OCI-LY7 (cell line): ENCODE results near the gene LRRC4C. TPM values are rescaled to one million over a fixed set of nuclear protein-coding genes. Genes with fewer than 3 reads are reported as not detected.

Experiments used
- BruUV-seq: library from RNA; stranded (reverse); fragments of 400-500 nt; replicated peaks from 2 replicates; lab custom pipeline; 2021; lab: Mats Ljungman, UMichigan
- CTCF ChIA-PET: fragments of 300-600 bp; sonication (Branson Sonifier 250); formaldehyde crosslinking; loops from one replicate; lab custom pipeline; 2022; ENCODE audit warnings: antibody characterized with exemption; ENCODE audit not compliant: unreplicated experiment; lab: Charles Lee
- POLR2A ChIA-PET: fragments of 300-600 bp; sonication (Branson Sonifier 250); formaldehyde crosslinking; loops from one replicate; lab custom pipeline; 2022; ENCODE audit warnings: antibody characterized with exemption; lab: Charles Lee
- DNase-seq: peaks from one replicate; pipeline ENCODE4 v3.0.0-alpha.2; 2015; ENCODE audit warnings: low spot score
- H2AFZ ChIP-seq: fragments of 200-600 bp; sonication (generic), shearing (Covaris generic); 2 replicates; pipeline ENCODE4 v1.6.1; 2014; ENCODE audit warnings: mild to moderate bottlenecking, antibody characterized with exemption, low read length, moderate library complexity
- H3K27ac ChIP-seq: fragments of 200-600 bp; sonication (generic); 2 replicates; pipeline ENCODE4 v1.5.1; 2014; ENCODE audit warnings: mixed run types, low read depth, mild to moderate bottlenecking, moderate library complexity, low read length, inconsistent platforms; ENCODE audit not compliant: poor library complexity, severe bottlenecking
- H3K36me3 ChIP-seq: fragments of 200-600 bp; sonication (generic); 2 replicates; pipeline ENCODE4 v1.6.1; 2014; ENCODE audit warnings: mild to moderate bottlenecking, antibody characterized with exemption, low read length, moderate library complexity, mixed read lengths; ENCODE audit not compliant: insufficient read depth
- H3K4me1 ChIP-seq: fragments of 200-600 bp; sonication (generic); 2 replicates; pipeline ENCODE4 v1.5.1; 2014; ENCODE audit warnings: mild to moderate bottlenecking, low read length; ENCODE audit not compliant: insufficient read depth, poor library complexity, severe bottlenecking
- H3K4me2 ChIP-seq: fragments of 200-600 bp; sonication (generic); 2 replicates; pipeline ENCODE4 v1.6.1; 2014; ENCODE audit warnings: mild to moderate bottlenecking, low read length
- H3K4me3 ChIP-seq: fragments of 200-600 bp; sonication (generic); 2 replicates; pipeline ENCODE4 v1.5.1; 2014; ENCODE audit warnings: mild to moderate bottlenecking, low read depth, low read length; ENCODE audit not compliant: poor library complexity, severe bottlenecking
- H3K79me2 ChIP-seq: fragments of 200-600 bp; sonication (generic); 2 replicates; pipeline ENCODE4 v1.6.1; 2016; ENCODE audit warnings: low read depth, mild to moderate bottlenecking, low read length, moderate library complexity, mixed read lengths; ENCODE audit not compliant: insufficient read depth
- H3K9me2 ChIP-seq: fragments of 200-600 bp; sonication (generic); 2 replicates; pipeline ENCODE4 v1.6.1; 2016; ENCODE audit warnings: mild to moderate bottlenecking, low read length, mixed read lengths; ENCODE audit not compliant: insufficient read depth
- H3K9me3 ChIP-seq: fragments of 200-600 bp; sonication (generic); 2 replicates; pipeline ENCODE4 v1.6.1; 2014; ENCODE audit warnings: mild to moderate bottlenecking, mixed run types, low read length, mixed read lengths
- H4K20me1 ChIP-seq: fragments of 200-600 bp; sonication (generic); 2 replicates; pipeline ENCODE4 v1.6.1; 2014; ENCODE audit warnings: mild to moderate bottlenecking, antibody characterized with exemption, low read length, moderate library complexity, mixed read lengths; ENCODE audit not compliant: insufficient read depth
- EZH2phosphoT487 ChIP-seq: fragments of 200-600 bp; sonication (generic); IDR thresholded peaks from 2 replicates; pipeline ENCODE4 v1.6.1; 2018; ENCODE audit warnings: low read depth, borderline replicate concordance, mild to moderate bottlenecking, mixed run types, antibody characterized with exemption, low read length, moderate library complexity, mixed read lengths
- intact Hi-C: fragments of 100-400 bp; cut with micrococcal nuclease; formaldehyde crosslinking; loops from one replicate; pipeline ENCODE4 v1.10.0; 2022; ENCODE audit not compliant: unreplicated experiment
- total RNA-seq, 2 experiments: library from RNA; depleted of rRNA in 1 of 2; stranded (reverse); fragments of >200 nt in 1 of 2; shearing (Covaris generic) in 1 of 2; gene quantifications; 2 replicates each; pipeline ENCODE4 v1.2.3, GENCODE V29; 2014 to 2022
- TF ChIP-seq, protein P1 (sequence below): fragments of 200-600 bp; sonication (generic); conservative IDR thresholded peaks from 2 replicates; pipeline ENCODE4 v1.5.1; 2014; ENCODE audit warnings: mild to moderate bottlenecking, antibody characterized with exemption, low read length, moderate library complexity, mixed read lengths

LRRC4C gene
- total RNA-seq, 2 experiments from 2014 or later, result not detected

DNA sequence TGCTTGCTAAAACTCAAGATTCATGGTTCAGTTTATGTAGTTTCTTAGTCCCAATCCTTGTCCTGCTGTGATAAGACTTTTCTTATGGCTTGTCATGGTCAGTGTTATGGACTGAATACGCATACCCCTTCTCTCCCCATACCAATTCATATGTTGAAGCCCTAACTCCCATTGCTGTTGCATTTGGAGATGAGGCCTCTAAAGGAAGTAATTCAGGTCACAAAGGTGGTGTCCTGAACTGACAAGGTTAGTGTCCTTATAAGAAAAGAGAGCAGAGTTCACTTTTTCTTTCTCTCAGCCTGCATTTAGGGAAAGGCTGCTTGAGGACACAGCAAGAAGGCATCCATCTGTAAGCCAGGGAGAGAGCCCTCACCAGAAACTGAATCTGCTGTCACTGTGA is 618.2 kb downstream of the LRRC4C start:
- no peaks in the 10 kb centered on the region for H3K4me1 ChIP-seq
- CTCF ChIA-PET, result no interaction called here

DNA sequence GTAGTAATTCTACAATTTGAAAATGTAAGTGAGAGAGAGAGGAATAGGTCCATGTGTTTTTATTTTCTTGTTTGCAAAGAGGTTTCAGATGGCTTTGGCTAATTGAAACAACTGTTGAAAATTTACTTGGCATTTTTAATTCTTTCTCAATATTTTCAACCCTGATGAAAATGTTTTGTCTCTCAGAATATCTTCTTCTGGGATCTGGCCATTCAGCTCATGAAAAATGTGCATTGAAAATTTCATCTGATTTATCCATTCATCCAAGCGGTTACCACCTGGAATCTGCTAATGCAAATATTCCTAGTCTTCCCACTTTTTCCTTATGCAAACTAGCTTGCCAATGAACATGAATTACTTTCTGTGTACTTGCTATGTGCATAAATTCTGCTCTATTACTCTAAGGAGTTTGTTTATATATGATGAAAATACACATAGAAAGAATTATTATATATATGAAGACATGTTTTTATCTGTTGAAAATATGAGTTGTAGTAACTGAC is 621.2 kb downstream of the LRRC4C start:
- CTCF ChIA-PET, result no interaction called here
- Histone ChIP-seq H3K4me2 (no peak overlapping the region), H3K27ac (no peak overlapping the region), H3K4me3 (no peak overlapping the region), H2AFZ (no peak overlapping the region), H3K9me2 (no peaks in the 10 kb centered on the region), H3K36me3 (no peaks in the 10 kb centered on the region), H3K79me2 (no peaks in the 10 kb centered on the region), H3K4me1 (no peaks in the 10 kb centered on the region), H3K9me3 (peaks cover 4% of the 10 kb centered on the region; the same call in 1 of the 2 replicates), H4K20me1 (no peaks in the 10 kb centered on the region)
- TF ChIP-seq, protein P1, sequence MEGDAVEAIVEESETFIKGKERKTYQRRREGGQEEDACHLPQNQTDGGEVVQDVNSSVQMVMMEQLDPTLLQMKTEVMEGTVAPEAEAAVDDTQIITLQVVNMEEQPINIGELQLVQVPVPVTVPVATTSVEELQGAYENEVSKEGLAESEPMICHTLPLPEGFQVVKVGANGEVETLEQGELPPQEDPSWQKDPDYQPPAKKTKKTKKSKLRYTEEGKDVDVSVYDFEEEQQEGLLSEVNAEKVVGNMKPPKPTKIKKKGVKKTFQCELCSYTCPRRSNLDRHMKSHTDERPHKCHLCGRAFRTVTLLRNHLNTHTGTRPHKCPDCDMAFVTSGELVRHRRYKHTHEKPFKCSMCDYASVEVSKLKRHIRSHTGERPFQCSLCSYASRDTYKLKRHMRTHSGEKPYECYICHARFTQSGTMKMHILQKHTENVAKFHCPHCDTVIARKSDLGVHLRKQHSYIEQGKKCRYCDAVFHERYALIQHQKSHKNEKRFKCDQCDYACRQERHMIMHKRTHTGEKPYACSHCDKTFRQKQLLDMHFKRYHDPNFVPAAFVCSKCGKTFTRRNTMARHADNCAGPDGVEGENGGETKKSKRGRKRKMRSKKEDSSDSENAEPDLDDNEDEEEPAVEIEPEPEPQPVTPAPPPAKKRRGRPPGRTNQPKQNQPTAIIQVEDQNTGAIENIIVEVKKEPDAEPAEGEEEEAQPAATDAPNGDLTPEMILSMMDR, result no peak
- no peak for TF ChIP-seq EZH2phosphoT487
- intact Hi-C loops, result no loop called here
- no peak for DNase-seq
- POLR2A ChIA-PET, result interaction anchor here (0.7 kb wide), 1 partner anchor 347 kb away, joined by 3 read pairs; no protein-coding TSS in a partner anchor
- BruUV-seq, result no TSS peak

More for the DNA sequence above, 618.2 kb downstream of the LRRC4C start:
- Histone ChIP-seq H3K4me3 (no peak overlapping the region), H4K20me1 (no peaks in the 10 kb centered on the region), H3K36me3 (no peaks in the 10 kb centered on the region), H3K9me2 (no peaks in the 10 kb centered on the region), H3K4me2 (no peak overlapping the region), H3K79me2 (no peaks in the 10 kb centered on the region), H2AFZ (no peak overlapping the region), H3K9me3 (peaks cover 9% of the 10 kb centered on the region; the same call in 1 of the 2 replicates), H3K27ac (no peak overlapping the region)
- BruUV-seq, result no TSS peak
- intact Hi-C loops, result no loop called here
- POLR2A ChIA-PET, result no interaction called here
- TF ChIP-seq, protein P1, result no peak
- TF ChIP-seq EZH2phosphoT487, result no peak
- DNase-seq, result no peak

DNA sequence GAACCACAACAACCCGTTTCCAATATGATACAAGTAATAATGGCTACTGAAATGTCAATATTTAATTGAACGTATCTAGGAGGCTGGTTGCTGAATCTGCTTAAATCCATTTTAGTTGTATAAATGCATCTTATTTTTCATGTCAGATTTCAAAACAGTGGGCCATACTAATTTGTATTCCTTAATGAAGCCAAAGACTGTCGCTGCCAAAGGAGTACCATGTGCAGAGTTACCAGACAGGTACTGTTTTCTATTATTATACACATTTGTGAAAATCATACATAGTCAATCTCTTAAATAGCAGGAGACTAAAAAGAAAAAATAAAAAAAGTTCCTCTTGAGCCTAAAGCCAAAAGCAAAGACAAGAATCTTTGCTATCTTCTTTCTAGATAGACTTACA is 632.3 kb downstream of the LRRC4C start:
- Histone ChIP-seq H3K4me2 (no peak overlapping the region), H2AFZ (no peak overlapping the region), H3K9me2 (no peaks in the 10 kb centered on the region), H3K79me2 (no peaks in the 10 kb centered on the region), H3K4me1 (no peaks in the 10 kb centered on the region), H3K9me3 (0 out of 2 replicates have a peak, but pooled peaks cover 3% of the 10 kb centered on the region), H3K4me3 (no peak overlapping the region), H3K36me3 (no peaks in the 10 kb centered on the region), H3K27ac (no peak overlapping the region), H4K20me1 (no peaks in the 10 kb centered on the region)
- intact Hi-C loops, result no loop called here
- no peak for DNase-seq
- BruUV-seq, result no TSS peak
- TF ChIP-seq, protein P1, result no peak
- TF ChIP-seq EZH2phosphoT487, result no peak
- CTCF ChIA-PET, result no interaction called here
- POLR2A ChIA-PET, result no interaction called here
